Measurements from ENCODE around the gene PERCC1. TPM values are rescaled to one million over a fixed set of nuclear protein-coding genes. Genes with fewer than 3 reads are reported as not detected.
"Not testable (repeated sequence)": the region's sequence is repeated elsewhere in the genome, so short reads cannot be mapped to it uniquely, and the experiment has no call there.

The PERCC1 gene
- total RNA-seq, 1 donor, result not detected

GRCh38 chr16:1472974-1473373 lies 42.1 kb downstream of the PERCC1 start:
- no peak for TF ChIP-seq CTCF (IDR thresholded peaks at IDR 0.05; ENCODE audit: insufficient read depth, low read length)

GRCh38 chr16:1474082-1474795 lies 43.4 kb downstream of the PERCC1 start:
- no peak for TF ChIP-seq CTCF (IDR thresholded peaks at IDR 0.05; ENCODE audit: insufficient read depth, low read length)

More at GRCh38 chr16:1472974-1473373, 42.1 kb downstream of the PERCC1 start:
- no peak for DNase-seq (ENCODE audit: low read depth)
- peak overlapping the region; percentile 28 for H3K4me3 ChIP-seq (ENCODE audit: low read depth, low read length)

GRCh38 chr16:1474796-1475551 lies 44.1 kb downstream of the PERCC1 start, which contains the start of gene CLCN7:
TSS of gene CLCN7 (minus strand) at chr16:1475028. CDS start at chr16:1474974, 54 bp downstream.
- no peak for TF ChIP-seq CTCF (IDR thresholded peaks at IDR 0.05; ENCODE audit: insufficient read depth, low read length)
- DNase-seq (ENCODE audit: low read depth), result peak; percentile 79
- peak within 1 kb of the TSS; percentile 87 for H3K4me3 ChIP-seq (ENCODE audit: low read depth, low read length)

More at GRCh38 chr16:1474082-1474795, 43.4 kb downstream of the PERCC1 start:
- H3K4me3 ChIP-seq (ENCODE audit: low read depth, low read length), result peak overlapping the region; percentile 87
- DNase-seq (ENCODE audit: low read depth), result peak; percentile 23

- DNase-seq (ENCODE audit: low read depth), result no peak
- H3K4me3 ChIP-seq (ENCODE audit: low read depth, low read length), result peak overlapping the region; percentile 87
- no peak for TF ChIP-seq CTCF (IDR thresholded peaks at IDR 0.05; ENCODE audit: insufficient read depth, low read length)
Measured at GRCh38 chr16:1475552-1476114, 44.8 kb downstream of the PERCC1 start.

GRCh38 chr16:1477033-1477432 lies 46.2 kb downstream of the PERCC1 start:
- no peak for TF ChIP-seq CTCF (IDR thresholded peaks at IDR 0.05; ENCODE audit: insufficient read depth, low read length)
- no peak for DNase-seq (ENCODE audit: low read depth)
- H3K4me3 ChIP-seq (ENCODE audit: low read depth, low read length), result no peak overlapping the region

- DNase-seq (ENCODE audit: low read depth); H3K4me3 ChIP-seq (ENCODE audit: low read depth, low read length): not testable (repeated sequence)
Measured at GRCh38 chr16:1478937-1479336, 48.1 kb downstream of the PERCC1 start.
